HG02973 (cell line): ENCODE data around the gene CSK.
"Not testable (repeated sequence)": the region's sequence is repeated elsewhere in the genome, so short reads cannot be mapped to it uniquely, and the experiment has no call there.

ENCODE experiments used
- ATAC-seq: cut with Tn5 transposase; IDR thresholded peaks from one replicate; pipeline ENCODE4 v1.9.1; 2021; ENCODE audit warnings: moderate library complexity; ENCODE audit not compliant: unreplicated experiment

CSK gene

DNA sequence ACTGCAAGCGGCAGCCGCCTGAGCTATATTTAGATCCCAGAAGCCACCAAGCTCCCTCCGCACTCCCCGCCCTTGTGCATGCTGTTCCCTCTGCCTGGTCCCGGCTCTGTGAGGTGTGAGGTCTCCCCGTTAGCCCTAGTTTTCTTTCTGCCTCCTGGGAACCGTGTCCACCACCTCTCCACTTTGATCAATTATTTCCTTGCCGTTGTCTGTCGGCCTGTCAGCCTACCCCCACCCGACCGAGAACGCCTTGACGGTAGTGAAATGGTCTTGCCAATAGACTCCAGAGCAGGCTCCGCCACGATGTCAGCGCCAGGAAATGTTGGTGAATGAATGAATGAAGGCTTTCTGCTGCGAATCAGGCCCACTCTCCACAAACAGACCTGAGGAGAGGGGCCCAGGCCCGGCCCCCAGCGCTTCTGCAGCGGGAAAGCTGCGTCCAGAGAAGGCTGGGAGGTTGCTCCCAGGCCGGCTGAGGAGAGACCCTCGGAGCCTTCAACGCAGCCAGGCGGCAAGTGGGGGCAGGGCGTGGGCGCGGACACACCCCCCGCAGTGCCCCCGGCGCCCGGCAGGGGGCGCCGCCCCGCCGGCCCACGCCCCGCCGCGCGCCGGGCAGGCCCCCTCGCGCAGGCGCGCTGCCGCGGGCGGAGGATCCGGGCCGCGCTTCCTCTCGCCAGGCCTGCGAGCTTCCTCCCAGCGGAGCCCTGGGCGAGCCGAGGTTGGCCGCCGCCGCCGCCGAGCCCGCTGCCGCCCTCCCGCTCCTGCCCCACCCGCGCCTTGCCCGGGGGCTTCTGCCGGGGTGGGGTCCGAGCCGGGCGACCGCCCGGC, at the start of gene CSK:
CSK (plus strand) TSS at position 650 of the 828 bp plus-strand sequence. CDS start 16,218 bp downstream, outside the sequence.
- ATAC-seq = peak; percentile 28

DNA sequence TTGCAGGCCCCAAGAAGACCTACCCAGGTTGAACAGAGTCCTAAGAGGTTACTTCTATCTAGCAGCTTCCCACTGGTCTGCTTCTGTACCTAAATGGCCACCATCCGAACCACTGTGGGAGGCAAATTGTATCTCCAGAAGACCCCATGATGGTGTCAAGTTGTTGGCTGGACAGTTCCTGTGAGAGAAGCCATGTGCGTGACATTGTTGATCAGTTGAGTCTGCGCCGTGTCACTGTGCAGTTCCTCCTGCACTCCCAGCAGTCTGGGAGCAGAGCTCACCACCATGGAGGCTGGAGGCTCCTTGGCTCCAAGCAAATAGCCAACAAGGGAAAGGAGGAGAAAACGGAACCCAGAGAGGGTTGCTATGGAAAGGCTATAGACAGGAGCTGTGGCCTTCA, 49.0 kb upstream of the CSK start:
- no peak for ATAC-seq

DNA sequence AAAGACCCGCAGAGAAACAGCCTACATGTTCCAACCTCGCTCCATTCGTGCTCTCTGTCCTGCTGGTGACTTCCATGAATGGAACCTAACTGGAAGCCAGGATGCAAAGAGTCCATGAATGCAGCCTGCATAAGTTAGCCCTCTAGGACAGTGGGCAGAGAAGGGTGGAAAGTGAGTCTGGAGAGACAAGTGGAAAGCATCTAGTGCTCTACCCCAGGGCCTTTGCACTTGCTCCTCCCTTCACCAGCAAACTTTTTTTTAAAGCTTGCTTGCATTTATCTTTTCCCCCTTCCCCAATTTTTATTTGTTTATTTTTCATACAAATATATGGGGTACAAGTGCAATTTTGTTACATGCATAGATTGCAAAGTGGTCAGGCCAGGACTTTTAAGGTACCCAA, 48.6 kb upstream of the CSK start:
- no peak for ATAC-seq

DNA sequence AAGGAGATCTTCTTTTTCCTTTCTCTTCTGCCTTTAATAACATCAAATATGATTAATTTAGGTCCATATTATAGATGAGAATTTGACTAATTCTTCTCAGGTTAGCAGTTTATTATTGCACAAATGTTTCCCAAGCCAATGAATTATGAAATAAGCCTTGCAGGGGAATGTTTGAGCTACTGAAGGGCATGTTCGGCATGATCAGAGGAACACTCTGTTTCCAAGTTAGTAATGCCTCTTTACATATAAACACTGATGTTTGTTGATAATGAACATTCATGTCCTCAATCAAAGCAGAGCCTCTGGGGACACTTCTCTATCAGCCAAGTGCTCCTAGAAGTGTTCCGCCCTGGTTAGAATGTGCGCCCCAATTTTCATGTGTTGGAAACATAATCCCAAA, 46.6 kb upstream of the CSK start:
- ATAC-seq = no peak

DNA sequence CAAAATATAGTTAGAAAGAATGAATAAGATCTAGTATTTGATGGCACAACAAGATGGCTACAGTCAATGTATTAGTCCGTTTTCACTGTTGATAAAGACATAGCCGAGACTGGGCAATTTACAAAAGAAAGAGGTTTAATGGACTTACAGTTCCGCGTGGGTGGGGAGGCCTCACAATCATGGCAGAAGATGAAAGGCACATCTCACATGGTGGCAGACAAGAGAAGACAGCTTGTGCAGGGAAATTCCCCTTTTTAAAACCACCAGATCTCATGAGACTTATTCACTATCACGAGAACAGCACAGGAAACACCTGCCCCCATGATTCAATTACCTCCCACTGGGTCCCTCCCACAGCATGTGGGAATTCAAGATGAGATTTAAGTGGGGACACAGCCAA, 43.6 kb upstream of the CSK start:
- ATAC-seq = not testable (repeated sequence)

DNA sequence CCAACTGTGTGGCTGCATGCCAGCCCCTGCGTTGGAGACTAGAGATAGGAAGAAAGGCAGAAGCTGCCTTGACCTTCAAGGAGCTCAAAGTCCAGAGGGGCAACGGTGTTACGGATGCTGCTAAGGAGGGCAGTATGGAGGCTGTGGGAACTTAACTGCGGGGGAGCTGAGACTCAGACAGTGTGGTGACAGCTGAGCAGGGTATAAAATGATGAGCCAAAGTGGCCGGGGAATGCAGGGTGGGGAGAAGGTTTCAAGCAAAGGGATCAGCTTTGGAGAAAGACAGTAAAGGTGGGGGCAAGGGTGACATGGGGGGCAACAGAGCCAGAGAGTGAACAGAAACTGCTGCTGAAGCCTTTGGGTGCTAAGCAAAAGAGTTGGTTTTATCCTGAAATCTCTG, 39.5 kb upstream of the CSK start:
- no peak for ATAC-seq

DNA sequence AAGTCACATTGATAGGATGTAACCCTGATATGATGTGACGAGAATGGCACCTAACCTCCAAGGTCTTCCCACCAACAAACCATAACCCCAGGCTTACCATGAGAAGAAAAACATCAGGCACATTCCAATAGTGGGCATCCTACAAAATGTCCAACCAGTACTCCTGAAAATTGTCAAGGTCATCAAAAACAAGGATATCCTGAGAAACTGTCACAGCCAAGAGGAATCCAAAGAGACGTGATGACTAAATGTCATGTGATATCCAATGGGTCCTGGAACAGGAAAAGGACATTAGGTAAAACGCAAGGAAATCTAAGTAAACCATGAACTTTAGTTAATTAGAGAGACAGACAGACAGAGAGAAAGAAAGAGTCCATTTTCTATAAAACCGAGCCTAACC, 35.5 kb upstream of the CSK start:
- no peak for ATAC-seq

DNA sequence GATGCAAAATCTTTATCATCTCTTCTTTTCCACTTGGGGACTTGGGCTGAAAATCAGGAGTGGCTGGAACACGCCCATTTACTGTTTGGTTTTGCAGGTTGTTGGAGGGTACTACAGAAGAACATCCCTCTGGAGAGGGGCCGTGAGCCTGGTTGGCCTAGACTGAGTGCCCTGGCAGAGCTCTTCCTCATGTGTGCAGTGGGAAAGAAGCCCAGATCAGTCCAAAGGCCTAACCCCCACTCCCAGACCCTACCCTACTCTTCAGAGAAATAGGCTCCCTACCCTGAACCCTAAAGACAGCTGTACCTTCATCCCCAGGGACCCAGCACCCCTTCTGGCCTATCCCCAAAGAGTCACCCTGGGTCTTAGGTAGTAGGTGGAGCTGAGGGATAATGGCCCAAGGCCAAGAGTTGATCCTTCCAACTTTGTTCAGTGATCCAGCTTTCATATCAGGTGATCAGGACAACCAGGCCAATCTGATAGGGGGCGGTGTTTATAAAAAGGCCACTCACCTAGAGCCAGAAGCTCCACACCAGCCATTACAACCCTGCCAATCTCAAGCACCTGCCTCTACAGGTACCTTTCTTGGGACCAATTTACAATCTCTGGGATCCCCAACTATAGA, 33.4 kb upstream of the CSK start, which contains the start of gene CYP1A2:
CYP1A2 (plus strand) TSS at position 524 of the 625 bp plus-strand sequence. CDS start 894 bp downstream, outside the sequence.
- no peak for ATAC-seq

DNA sequence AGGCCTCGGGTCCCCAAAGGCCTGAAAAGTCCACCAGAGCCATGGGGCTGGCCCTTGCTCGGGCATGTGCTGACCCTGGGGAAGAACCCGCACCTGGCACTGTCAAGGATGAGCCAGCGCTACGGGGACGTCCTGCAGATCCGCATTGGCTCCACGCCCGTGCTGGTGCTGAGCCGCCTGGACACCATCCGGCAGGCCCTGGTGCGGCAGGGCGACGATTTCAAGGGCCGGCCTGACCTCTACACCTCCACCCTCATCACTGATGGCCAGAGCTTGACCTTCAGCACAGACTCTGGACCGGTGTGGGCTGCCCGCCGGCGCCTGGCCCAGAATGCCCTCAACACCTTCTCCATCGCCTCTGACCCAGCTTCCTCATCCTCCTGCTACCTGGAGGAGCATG, 32.0 kb upstream of the CSK start:
- ATAC-seq = no peak

DNA sequence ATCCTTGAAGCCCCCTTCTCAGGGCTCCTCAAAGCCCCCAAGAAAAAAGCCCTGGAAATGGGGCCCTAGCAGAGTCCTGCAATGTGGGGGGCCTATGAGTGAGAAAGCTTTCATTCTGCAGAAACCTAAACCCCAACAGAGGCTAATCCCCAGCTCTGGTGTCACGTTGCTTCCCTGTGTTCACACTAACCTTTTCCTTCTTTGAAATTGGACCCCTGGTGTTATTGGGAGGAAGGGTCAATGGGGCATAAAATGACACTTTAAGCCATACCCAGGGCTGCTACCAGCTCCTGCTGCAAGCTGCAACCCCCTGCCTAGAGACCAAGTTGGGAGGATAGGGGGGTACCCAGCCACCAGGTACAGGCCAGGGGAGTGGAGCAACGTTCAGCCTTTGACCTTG, 31.1 kb upstream of the CSK start:
- no peak for ATAC-seq

DNA sequence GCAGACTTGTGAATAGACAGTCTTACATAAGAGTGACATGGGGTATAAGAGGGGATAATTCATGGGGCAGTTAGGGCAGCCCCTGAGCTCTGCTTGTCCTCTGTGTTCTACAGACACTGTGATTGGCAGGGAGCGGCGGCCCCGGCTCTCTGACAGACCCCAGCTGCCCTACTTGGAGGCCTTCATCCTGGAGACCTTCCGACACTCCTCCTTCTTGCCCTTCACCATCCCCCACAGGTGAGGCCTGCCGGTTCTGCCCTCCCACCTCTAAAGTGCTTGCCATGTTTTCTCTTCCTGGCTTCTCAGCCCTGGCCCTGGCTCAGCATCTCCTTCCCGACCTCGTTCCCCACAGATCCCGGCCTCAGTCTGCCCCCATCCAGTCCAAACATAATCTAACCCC, 29.9 kb upstream of the CSK start:
- ATAC-seq = no peak

DNA sequence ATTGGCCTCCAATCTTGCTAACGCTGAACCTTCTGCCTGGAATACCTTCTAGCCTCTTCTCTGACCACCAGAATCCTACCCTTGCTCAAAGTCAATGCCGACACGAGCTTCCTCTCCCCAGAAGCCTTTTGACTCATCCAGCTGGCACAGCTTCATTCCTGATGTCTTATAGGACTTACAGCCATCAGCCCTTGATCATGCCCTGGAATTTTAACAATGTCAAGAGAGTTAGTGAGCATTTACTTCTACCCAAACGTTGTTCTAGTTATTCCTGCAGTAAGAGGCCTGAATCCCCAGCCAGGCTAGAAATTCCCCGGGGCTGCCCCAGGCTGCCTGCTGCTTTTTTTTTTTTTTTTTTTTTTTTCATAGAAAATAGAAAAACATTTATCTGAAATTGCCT, 29.3 kb upstream of the CSK start:
- ATAC-seq = no peak

DNA sequence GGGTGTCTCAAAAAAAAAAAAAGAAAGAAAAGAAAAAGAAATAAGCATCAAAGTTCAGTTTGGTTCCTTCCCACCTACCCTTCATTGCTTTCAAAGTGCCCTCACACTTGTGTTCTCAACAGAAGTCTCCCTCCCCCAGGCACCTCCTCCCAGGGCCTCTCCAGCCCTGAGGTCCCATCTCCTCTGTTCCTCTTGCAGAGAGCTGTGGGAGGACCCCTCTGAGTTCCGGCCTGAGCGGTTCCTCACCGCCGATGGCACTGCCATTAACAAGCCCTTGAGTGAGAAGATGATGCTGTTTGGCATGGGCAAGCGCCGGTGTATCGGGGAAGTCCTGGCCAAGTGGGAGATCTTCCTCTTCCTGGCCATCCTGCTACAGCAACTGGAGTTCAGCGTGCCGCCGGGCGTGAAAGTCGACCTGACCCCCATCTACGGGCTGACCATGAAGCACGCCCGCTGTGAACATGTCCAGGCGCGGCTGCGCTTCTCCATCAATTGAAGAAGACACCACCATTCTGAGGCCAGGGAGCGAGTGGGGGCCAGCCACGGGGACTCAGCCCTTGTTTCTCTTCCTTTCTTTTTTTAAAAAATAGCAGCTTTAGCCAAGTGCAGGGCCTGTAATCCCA, 27.2 kb upstream of the CSK start:
- ATAC-seq = no peak

DNA sequence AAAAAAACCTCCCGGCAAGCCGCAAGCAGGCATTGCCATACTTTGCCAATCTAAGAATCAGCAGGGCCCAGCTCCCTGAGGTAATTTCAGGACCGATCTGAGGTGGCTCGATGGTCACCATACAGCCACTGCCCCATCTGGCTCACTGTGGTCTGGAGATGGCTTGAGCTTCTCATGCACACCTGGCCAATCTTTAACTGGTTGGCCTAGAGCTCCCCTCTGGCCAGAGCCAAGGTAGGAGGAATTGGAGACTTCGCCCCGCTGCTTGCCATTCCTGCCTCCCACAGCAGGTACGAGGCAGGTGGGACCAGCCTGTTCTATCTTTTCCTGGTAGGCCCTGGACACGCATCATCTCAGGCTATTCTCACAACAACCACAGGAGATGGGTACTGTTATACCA, 23.1 kb upstream of the CSK start:
- no peak for ATAC-seq

DNA sequence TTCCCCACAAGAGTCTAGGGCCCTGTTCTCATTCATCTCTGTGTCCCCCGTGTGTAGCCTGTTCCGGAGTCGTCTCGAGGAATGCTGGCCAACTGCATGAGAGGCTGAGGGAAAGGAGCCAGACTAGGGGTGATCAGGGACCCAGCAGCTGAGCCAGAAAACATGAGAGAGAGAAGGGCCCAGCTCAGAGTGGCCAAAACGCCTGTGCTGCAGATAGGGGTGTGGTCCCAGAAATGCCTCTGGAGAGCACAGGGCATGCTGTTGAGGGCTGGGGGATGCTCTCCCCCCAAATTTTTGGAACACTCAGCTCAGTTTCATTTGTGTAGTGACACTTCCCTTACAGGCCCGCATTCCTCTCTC, 19.1 kb upstream of the CSK start:
- no peak for ATAC-seq

DNA sequence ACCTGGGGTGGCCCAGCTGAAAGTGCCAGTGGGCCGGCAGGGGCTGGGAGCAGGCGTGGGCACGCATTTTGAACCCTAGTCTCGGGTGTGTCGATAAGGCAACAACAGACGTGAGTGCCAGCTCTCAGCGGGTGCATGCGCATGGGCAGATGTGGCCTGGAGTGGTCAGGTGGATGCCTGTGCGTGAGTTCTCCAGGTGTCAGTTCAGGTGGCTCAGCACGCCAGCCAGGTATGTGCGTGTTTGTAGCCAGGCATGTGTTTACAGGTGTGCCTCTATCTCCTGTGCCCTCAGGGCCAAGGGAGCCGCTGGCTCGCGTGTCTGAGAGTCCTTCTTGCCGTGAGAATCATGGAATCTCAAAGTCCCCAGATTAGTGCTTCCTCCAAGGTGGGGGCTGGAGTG, 18.5 kb upstream of the CSK start:
- no peak for ATAC-seq

DNA sequence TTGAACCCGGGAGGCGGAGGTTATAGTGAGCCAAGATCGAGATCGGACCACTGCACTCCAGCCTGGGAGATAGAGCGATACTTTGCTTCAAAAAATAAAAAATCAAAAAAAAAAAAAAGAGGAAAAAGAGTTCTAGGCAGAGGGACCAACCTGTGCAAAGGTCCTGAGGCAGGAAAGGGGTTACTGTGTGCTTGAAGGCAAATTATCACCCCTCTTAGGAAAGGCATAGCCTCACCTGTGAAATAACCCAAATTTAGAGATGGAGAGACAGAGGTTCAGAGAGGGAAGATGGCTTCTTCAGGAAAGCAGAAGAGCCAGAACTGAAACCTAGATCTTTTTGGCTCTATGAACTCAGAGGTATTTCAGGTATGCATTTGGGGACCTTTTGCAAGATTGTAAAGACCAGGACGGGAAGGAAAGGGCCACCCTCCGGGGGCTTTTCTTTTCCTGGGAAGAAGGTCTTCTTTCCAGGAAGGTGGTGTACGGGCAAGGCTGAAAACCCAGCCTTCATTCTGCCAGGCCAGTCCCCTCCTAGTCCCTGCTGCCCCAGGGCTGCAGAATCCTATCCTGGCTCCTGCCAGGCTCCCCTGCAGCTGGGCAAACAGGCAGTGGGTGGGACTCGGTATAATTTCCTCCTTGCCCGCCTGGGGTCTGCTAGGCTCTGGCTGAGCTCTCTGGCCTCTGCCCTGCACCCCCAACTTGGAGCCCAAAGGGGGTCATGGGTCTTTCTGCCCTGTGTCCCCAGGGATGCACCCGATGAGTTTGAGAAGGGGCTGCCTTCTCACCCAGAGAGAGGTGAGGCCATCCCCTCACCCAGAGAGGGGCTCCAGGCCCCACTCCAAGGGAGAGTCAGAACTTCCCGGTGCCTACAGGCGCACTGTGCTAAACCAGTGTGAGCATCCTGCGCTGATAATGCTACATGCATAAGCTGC, 14.4 kb upstream of the CSK start:
- ATAC-seq = no peak

DNA sequence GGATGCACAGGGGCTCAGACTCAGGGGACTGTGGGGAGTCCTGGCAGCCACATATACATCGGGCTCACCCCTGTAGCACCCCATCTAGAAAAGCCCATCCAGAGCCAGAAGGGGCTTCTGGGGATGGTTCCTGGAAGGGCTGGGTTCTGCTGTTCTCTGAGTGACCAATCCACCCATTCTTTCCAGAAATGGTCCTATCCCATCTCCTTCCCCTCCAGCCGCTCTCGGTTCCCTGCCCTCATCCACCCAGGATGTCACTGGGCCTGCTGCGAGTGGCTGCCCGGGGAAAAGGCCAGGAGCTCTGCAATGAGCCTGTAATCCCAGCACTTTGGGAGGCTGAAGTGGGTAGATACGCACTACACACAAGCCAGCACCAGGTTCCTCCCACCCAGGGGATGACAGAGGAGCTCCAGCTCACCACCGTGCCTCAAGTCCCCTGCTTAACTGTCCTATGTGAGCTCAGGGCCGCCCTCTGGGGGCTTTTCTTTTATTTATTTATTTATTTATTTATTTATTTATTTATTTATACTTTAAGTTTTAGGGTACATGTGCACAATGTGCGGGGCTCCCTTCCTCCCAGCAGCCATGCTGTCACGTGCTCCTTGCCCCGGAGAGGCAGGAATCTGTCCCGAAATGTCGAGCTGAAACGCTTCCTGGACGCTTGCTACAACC, 13.6 kb upstream of the CSK start:
- ATAC-seq = no peak

DNA sequence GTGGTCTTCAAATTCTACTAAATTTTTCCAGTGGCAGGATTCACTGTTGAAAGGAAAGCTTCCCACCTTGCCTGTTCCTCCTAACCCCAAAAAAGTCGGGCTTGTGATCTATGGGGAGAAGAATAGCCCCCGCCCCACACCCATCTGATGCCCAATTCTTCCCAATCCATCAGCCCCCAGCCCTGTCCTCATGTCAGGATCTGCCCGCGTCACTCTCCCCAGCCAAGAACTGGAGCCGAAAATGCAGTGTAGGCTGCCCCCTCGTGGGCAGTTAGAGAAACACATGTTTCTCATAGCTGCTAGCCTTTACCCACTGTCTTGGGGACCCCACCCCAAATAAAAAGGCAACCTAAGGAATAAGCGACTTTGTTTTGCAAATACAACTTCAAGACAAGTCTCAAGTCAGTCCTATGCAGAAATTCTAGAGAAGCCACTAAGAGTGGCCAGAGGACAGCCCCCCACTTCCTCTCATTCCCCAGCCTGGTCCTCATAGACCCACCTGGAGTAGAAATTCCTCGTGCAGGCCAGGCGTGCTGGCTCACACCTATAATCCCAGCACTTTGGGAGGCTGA, 13.0 kb upstream of the CSK start:
- ATAC-seq = no peak

DNA sequence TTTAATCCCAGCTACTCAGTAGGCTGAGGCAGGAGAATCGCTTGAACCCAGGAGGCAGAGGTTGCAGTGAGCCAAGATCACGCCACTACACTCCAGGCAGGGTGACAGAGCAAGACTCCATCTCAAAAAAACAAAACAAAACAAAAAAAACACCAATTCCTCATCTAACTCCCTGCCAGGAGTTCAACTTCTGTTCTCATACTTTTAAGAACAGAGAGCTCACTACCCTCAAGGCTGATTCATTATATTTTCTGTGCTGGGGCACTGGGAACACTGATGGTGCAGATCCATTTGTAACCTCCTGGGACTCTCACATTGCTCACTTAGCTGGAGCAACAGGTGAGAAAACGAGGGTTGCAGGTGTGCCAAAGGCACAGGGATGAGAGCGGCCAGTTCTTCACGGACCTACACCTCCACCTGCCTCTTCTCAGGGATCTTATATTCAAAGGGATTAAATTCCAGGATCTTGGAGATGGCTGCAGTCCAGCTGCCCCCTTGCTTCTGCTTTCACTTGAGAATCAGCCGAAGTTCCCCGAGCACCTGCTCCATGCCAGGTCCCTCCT, 12.3 kb upstream of the CSK start:
- no peak for ATAC-seq
